HepG2 (cell line): ENCODE data around the gene JMJD8. TPM values are rescaled to one million over a fixed set of nuclear protein-coding genes. Genes with fewer than 3 reads are reported as not detected.

Source experiments
- ARHGAP35 ChIP-seq: sonication (generic); formaldehyde crosslinking; IDR thresholded peaks from 2 replicates; pipeline ENCODE4 v1.9.0; 2022; ENCODE audit warnings: mild to moderate bottlenecking, inconsistent platforms, moderate library complexity, missing genetic modification reagents, borderline replicate concordance
- ARNT ChIP-seq: fragments of 450-650 bp; IDR thresholded peaks from 2 replicates; pipeline ENCODE4 v1.6.1; 2017
- ATF4 ChIP-seq, 2 experiments: fragments of 450-650 bp in 1 of 2; sonication (generic) in 1 of 2; formaldehyde crosslinking; IDR thresholded peaks; 2 replicates each; pipeline versions ENCODE4 v1.5.0 to v1.8.0; 2020 to 2022; ENCODE audit warnings: mild to moderate bottlenecking in 1 of 2, missing genetic modification reagents in 1 of 2
- CSRNP2 ChIP-seq: sonication (generic); formaldehyde crosslinking; conservative IDR thresholded peaks from 2 replicates; pipeline ENCODE4 v1.8.0; 2022; ENCODE audit warnings: low read depth, missing genetic modification reagents
- HOXA9 ChIP-seq: sonication (generic); formaldehyde crosslinking; IDR thresholded peaks from 2 replicates; pipeline ENCODE4 v1.8.1; 2022; ENCODE audit warnings: missing genetic modification reagents, mild to moderate bottlenecking, moderate library complexity, borderline replicate concordance
- RBM22 ChIP-seq: fragments of 200-400 bp; formaldehyde crosslinking; optimal IDR thresholded peaks from 2 replicates; pipeline ENCODE3; 2017; ENCODE audit warnings: mild to moderate bottlenecking, low read length, moderate library complexity
- RXRB ChIP-seq: IDR thresholded peaks from 2 replicates; pipeline ENCODE4 v1.6.1; 2016; ENCODE audit warnings: borderline replicate concordance, missing genetic modification reagents, missing compliant biosample characterization
- STAT6 ChIP-seq: sonication (generic); formaldehyde crosslinking; IDR thresholded peaks from 2 replicates; pipeline ENCODE4 v1.4.0; 2020; ENCODE audit warnings: missing genetic modification reagents, mild to moderate bottlenecking, borderline replicate concordance
- THAP9 ChIP-seq: sonication (generic); formaldehyde crosslinking; IDR thresholded peaks from 2 replicates; pipeline ENCODE4; 2020; ENCODE audit warnings: missing genetic modification reagents, mild to moderate bottlenecking, borderline replicate concordance
- TOE1 ChIP-seq: sonication (generic); formaldehyde crosslinking; IDR thresholded peaks from 2 replicates; pipeline ENCODE4 v1.4.0; 2020; ENCODE audit warnings: mild to moderate bottlenecking, missing genetic modification reagents
- TSC22D2 ChIP-seq: sonication (generic); formaldehyde crosslinking; IDR thresholded peaks from 2 replicates; pipeline ENCODE4 v1.5.1; 2020; ENCODE audit warnings: missing genetic modification reagents, mild to moderate bottlenecking, borderline replicate concordance
- XBP1 ChIP-seq: sonication (generic); formaldehyde crosslinking; IDR thresholded peaks from 2 replicates; pipeline ENCODE4 v1.5.0; 2020; ENCODE audit warnings: missing genetic modification reagents
- ZNF160 ChIP-seq: sonication (generic); formaldehyde crosslinking; IDR thresholded peaks from 2 replicates; pipeline ENCODE4 v1.8.0; 2022; ENCODE audit warnings: mild to moderate bottlenecking, inconsistent platforms, missing genetic modification reagents
- ZNF275 ChIP-seq: sonication (generic); formaldehyde crosslinking; IDR thresholded peaks from 2 replicates; pipeline ENCODE4 v1.8.0; 2022; ENCODE audit warnings: missing genetic modification reagents, mild to moderate bottlenecking, inconsistent platforms, borderline replicate concordance
- polyA plus RNA-seq, 8 experiments: library from polyadenylated mRNA; depleted of rRNA in 3 of 8; stranded (reverse) in 7 of 8; unstranded in 1 of 8; fragments of >200 nt; fragmentation: Illumina TruSeq in 4 of 8; extraction: Trizol in 4 of 8; gene quantifications; 2 replicates each; pipeline versions ENCODE4 v1.2.1 to v1.2.3, GENCODE V29; 2011 to 2016; ENCODE audit warnings: low read depth in 4 of 8, missing spikeins in 1 of 8, mixed read lengths in 1 of 8; ENCODE audit not compliant: insufficient read depth in 1 of 8
- total RNA-seq, 5 experiments: library from RNA; depleted of rRNA; stranded (reverse); fragments of >200 nt; fragmentation: Illumina TruSeq; extraction: Trizol; gene quantifications; 2 replicates each; pipeline ENCODE4 v1.2.3, GENCODE V29; 2016; ENCODE audit warnings: low read depth in 1 of 5
- TF ChIP-seq, protein P1 (sequence below): sonication (generic); formaldehyde crosslinking; IDR thresholded peaks from 2 replicates; pipeline ENCODE4 v1.9.0; 2022; ENCODE audit warnings: missing genetic modification reagents, mild to moderate bottlenecking, borderline replicate concordance

JMJD8 gene
- total and polyA plus RNA-seq, 2 of the 13 experiments (the other 11 are each of a cell fraction or from before 2014, with no cell fraction given) = 2.6 to 11.8 TPM

DNA sequence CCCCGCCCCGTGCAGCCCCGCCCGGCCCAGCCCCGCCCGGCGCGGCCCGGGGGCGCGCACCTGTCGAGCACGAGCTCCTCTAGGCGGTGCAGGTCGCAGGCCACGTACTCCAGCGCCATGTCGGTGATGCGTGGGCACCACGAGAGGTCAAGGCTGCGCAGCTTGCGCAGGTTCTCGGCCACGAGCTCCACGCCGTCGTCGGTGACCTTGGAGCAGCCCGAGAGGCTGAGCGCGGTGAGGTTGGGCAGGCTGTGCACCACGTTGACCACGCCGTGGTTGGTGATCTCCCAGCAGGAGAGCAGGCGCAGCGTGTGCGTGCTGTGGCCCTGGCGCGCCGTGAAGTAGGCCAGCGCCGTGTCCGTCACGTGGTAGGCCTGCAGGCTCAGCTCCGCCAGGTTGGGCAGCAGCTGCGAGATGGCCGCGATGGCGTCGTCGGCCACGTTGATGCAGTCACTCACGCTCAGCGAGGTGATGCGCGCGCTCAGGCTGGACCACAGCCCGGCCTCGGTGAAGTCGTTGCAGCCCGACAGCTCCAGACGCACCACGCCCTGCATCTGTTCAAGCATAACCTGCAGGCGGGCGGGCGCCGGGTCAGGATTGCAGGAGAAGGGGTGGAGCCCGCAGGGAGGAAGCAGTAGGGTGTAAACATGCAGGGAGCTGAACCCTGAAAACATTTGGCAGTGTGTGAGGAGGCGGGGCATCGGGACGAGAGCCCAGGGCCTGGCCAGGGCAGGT lies 11.4 kb upstream of the JMJD8 start (continued):
- TF ChIP-seq STAT6 (CRISPR knock-in tag) = no peak
- no peak for TF ChIP-seq ATF4 (CRISPR knock-in tag; IDR thresholded peaks at IDR 0.05)
- peak; percentile 77 for TF ChIP-seq ARHGAP35
- TF ChIP-seq, protein P1, sequence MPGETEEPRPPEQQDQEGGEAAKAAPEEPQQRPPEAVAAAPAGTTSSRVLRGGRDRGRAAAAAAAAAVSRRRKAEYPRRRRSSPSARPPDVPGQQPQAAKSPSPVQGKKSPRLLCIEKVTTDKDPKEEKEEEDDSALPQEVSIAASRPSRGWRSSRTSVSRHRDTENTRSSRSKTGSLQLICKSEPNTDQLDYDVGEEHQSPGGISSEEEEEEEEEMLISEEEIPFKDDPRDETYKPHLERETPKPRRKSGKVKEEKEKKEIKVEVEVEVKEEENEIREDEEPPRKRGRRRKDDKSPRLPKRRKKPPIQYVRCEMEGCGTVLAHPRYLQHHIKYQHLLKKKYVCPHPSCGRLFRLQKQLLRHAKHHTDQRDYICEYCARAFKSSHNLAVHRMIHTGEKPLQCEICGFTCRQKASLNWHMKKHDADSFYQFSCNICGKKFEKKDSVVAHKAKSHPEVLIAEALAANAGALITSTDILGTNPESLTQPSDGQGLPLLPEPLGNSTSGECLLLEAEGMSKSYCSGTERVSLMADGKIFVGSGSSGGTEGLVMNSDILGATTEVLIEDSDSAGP (CRISPR knock-in tag) = peak; percentile 73
- 0 out of 2 replicates have a peak, but pooled peaks have one; percentile 44 for TF ChIP-seq CSRNP2 (CRISPR knock-in tag)
- no peak for TF ChIP-seq XBP1 (CRISPR knock-in tag)
- TF ChIP-seq ZNF160 = no peak
- no peak for TF ChIP-seq TOE1 (CRISPR knock-in tag)
- 0 out of 2 replicates have a peak, but pooled peaks have one; percentile 26 for TF ChIP-seq ZNF275 (CRISPR knock-in tag)
- no peak for TF ChIP-seq TSC22D2 (CRISPR knock-in tag)
- TF ChIP-seq ARNT = no peak
- peak; percentile 60 for TF ChIP-seq HOXA9
- TF ChIP-seq RBM22 = no peak
- peak; percentile 73; the same call in 1 of the 2 replicates for TF ChIP-seq THAP9 (CRISPR knock-in tag)
- 0 out of 2 replicates have a peak, but pooled peaks have one; percentile 12 for TF ChIP-seq RXRB
